Neuron (in vitro differentiated cells): ENCODE results near the gene MARCO.
"Not testable (repeated sequence)": the region's sequence is repeated elsewhere in the genome, so short reads cannot be mapped to it uniquely, and the experiment has no call there.

Source experiments
- H2AFZ ChIP-seq: one replicate; pipeline ENCODE4 v1.6.1; 2013; ENCODE audit warnings: low read depth, mild to moderate bottlenecking, inconsistent platforms, low read length, moderate library complexity
- H3K27me3 ChIP-seq: one replicate; pipeline ENCODE4 v1.6.1; 2013; ENCODE audit warnings: low read length; ENCODE audit not compliant: insufficient read depth
- H3K36me3 ChIP-seq: one replicate; pipeline ENCODE4 v1.6.1; 2013; ENCODE audit warnings: low read length; ENCODE audit not compliant: insufficient read depth
- H3K4me1 ChIP-seq: one replicate; pipeline ENCODE4 v1.6.1; 2013; ENCODE audit warnings: low read length; ENCODE audit not compliant: insufficient read depth
- H3K4me3 ChIP-seq: 2 replicates; pipeline ENCODE4 v1.5.1; 2013; ENCODE audit warnings: mild to moderate bottlenecking, low read length, moderate library complexity
- H3K9me3 ChIP-seq: one replicate; pipeline ENCODE4 v1.6.1; 2013; ENCODE audit warnings: low read length

The MARCO gene

DNA sequence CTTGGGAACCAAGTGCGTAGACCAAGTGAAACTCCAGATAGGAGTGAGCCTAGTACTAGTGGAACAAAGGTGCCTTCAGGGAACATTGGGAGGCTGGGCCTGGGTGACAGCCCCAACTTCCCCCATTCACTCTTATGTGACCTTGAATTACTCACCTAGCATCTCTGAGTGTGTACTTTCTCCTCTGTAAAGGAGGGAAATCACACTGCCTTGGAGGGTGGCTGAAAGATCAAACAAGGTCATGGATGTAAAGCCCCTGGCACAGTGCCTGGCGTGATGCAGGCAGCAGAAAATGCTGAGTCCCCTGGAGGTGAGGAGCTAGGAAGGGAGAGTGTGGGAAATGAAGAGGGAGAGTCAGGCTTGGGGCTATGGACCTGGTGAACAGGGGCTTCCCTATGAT is 45.9 kb downstream of the MARCO start:
- Histone ChIP-seq H3K4me1 (no peaks in the 10 kb centered on the region), H3K36me3 (no peaks in the 10 kb centered on the region), H3K9me3 (no peaks in the 10 kb centered on the region), H3K27me3 (no peaks in the 10 kb centered on the region), H2AFZ (no peak overlapping the region), H3K4me3 (no peak overlapping the region)

DNA sequence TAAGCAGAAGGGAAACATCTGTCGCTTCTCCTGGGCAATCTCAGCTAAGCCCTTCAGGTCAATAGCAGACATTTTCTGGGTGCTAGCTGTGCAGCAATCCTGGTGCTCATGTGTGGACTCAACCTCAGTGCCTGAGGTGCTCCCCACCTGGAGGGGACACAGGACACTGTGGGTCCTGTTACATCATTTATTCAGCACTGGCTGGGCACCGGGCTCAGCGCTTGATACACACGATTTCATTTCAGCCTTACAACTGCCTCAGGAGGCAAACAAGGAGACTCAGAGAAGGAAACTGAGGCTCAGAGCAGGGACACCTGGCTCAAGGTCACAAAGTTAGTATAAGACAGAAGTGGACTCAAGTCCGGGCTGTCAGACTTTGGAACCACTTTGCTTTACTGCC is 46.7 kb downstream of the MARCO start:
- Histone ChIP-seq H3K36me3 (no peaks in the 10 kb centered on the region), H3K27me3 (no peaks in the 10 kb centered on the region), H3K9me3 (no peaks in the 10 kb centered on the region)

DNA sequence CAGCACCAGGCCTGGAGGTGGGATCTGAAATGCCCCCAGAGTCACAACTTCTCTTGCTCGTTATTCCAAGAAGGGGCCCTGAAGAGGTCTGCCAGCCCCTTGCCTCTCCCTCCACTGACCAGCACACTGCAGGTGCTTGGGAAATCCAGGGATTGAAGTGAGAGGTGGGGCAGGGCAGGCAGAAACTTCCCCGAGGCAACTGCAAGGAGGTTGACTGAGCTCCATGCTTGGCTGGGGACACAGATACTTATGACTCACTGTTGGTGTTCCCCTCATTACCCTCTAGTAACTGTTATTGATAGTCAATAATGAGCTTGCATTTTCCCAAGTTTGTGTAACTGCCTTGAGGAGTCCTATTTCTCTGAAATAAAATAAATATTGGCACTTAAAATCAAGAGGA is 47.5 kb downstream of the MARCO start:
- no peaks in the 10 kb centered on the region for H3K4me1 ChIP-seq

More for the DNA sequence above, 46.7 kb downstream of the MARCO start:
- no peaks in the 10 kb centered on the region for H3K4me1 ChIP-seq
- H2AFZ ChIP-seq: no peak overlapping the region
- H3K4me3 ChIP-seq: no peak overlapping the region

DNA sequence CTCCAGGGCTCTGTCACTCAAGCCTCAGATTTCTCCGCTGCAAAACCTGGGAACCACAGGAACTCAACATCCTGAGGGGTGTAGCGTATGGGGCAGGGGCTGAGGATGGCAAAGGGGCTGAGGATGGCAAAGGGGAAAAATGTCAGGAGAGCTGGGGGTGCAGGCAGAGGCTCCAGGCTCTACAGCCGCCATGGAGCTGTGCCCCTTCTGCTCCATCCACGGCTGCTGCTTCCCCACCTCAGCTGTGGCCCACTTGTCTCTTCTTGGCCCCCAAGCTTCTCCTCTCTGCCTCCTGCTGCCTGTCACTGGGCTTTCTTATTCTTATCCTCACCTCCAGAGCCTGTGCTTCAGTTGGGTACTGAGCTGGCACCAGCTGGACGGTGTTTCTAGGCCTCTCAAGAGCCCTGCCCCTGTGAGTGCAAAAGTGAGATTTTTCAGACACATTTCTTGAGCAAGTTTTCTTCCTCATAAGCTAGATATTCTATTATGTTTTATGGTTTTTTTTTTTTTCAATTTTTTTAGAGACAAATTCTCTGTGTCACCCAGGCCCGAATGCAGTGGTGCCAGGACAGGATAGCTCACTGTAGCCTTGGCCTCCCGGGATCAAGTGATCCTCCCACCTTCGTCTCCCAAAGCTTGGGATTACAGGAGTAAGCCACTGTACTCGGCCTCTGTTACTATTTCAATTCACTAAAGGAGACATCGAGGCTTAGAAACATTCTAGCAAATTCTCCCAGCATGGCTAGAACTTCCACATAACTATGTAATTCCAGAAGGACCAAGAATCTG is 49.0 kb downstream of the MARCO start:
- no peak overlapping the region for H3K4me3 ChIP-seq
- H3K4me1 ChIP-seq: no peaks in the 10 kb centered on the region
- no peak overlapping the region for H2AFZ ChIP-seq
- no peaks in the 10 kb centered on the region for H3K9me3 ChIP-seq
- no peaks in the 10 kb centered on the region for H3K36me3 ChIP-seq
- no peaks in the 10 kb centered on the region for H3K27me3 ChIP-seq

More for the DNA sequence above, 47.5 kb downstream of the MARCO start:
- no peaks in the 10 kb centered on the region for H3K36me3 ChIP-seq
- H3K9me3 ChIP-seq: no peaks in the 10 kb centered on the region
- no peaks in the 10 kb centered on the region for H3K27me3 ChIP-seq
- H2AFZ ChIP-seq: no peak overlapping the region
- no peak overlapping the region for H3K4me3 ChIP-seq

DNA sequence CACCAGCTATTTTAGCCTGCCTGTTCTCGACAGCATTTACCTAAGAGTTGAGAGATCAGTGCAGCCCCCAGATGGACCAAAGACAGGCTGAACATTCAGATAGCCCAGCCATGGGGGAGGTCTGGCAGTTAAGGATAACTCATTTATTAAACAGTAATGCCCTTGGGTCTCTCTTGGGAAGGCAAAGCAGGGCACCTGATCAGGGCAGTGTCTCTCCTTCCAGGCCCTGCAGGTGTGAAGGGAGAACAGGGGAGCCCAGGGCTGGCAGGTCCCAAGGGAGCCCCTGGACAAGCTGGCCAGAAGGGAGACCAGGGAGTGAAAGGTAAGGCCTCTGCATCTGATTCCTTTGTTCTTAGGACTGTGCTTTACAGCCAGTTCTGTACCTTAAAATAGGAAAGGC is 49.6 kb downstream of the MARCO start:
- Histone ChIP-seq H3K4me3 (no peak overlapping the region), H3K4me1 (no peaks in the 10 kb centered on the region), H3K27me3 (no peaks in the 10 kb centered on the region), H3K36me3 (no peaks in the 10 kb centered on the region), H2AFZ (no peak overlapping the region), H3K9me3 (no peaks in the 10 kb centered on the region)

DNA sequence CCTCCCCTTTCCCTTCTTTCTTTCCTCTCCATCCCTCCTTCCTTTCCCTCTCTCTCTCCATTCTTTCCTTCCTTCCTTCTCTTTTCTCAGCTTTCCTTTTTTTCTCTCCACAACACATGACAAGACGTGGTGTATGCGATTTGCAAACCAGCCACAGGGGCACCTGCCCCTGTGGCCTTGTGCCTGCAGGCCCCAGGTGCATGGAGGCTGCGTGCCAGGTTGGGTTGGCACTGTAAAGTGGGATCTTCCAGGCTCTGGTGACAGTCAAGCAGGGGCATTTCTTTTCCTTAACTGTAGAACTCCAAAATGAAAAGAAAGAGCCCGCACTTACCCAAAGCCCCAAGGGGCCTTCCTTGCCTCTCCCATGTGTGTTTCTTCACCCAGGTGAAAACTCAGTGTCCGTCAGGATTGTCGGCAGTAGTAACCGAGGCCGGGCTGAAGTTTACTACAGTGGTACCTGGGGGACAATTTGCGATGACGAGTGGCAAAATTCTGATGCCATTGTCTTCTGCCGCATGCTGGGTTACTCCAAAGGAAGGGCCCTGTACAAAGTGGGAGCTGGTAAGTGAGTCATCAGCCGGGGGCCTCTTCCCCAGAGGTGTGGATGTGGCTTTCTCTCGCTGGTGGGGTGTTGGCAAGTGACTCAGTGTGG is 50.9 kb downstream of the MARCO start:
- Histone ChIP-seq H3K9me3 (no peaks in the 10 kb centered on the region), H3K27me3 (no peaks in the 10 kb centered on the region)

DNA sequence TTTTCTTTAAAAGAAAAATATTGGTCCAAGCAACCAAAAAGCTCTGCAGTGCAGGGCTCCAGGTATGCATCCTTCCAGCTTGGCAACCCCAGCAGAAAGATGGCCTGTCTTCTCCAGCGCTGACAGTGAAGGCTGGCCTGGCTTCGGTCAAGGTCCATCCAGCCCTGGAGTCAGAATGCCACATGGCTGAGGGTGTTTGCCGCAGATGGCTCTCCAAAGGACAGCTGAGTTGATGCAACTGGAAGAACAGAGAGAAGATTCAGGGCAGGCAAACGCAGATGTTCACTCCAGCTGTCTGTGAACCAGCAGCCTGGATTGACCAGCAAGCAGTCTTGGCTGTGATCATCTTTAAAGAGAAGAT is 51.4 kb downstream of the MARCO start:
- Histone ChIP-seq H3K9me3 (no peaks in the 10 kb centered on the region), H3K36me3 (no peaks in the 10 kb centered on the region), H3K4me3 (no peak overlapping the region), H3K4me1 (no peaks in the 10 kb centered on the region), H2AFZ (no peak overlapping the region), H3K27me3 (no peaks in the 10 kb centered on the region)

More for the DNA sequence above, 50.9 kb downstream of the MARCO start:
- Histone ChIP-seq H2AFZ (no peak overlapping the region), H3K36me3 (no peaks in the 10 kb centered on the region), H3K4me1 (no peaks in the 10 kb centered on the region), H3K4me3 (no peak overlapping the region)

DNA sequence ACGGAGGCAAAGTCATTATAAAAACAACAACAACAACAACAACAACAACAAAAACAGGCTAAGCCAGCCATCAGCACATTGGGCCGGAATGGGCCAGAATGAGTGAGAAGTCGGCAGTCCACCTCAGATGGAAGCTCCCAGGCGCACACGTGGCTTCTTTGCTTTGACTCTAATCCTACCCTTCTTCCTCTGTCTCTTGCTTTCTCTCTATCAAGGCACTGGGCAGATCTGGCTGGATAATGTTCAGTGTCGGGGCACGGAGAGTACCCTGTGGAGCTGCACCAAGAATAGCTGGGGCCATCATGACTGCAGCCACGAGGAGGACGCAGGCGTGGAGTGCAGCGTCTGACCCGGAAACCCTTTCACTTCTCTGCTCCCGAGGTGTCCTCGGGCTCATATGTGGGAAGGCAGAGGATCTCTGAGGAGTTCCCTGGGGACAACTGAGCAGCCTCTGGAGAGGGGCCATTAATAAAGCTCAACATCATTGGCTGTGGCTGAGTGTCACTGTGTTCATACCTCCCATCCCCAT is 52.2 kb downstream of the MARCO start:
- Histone ChIP-seq H3K4me3 (no peak overlapping the region), H3K36me3 (no peaks in the 10 kb centered on the region), H3K4me1 (no peaks in the 10 kb centered on the region), H3K9me3 (no peaks in the 10 kb centered on the region), H2AFZ (no peak overlapping the region), H3K27me3 (no peaks in the 10 kb centered on the region)

DNA sequence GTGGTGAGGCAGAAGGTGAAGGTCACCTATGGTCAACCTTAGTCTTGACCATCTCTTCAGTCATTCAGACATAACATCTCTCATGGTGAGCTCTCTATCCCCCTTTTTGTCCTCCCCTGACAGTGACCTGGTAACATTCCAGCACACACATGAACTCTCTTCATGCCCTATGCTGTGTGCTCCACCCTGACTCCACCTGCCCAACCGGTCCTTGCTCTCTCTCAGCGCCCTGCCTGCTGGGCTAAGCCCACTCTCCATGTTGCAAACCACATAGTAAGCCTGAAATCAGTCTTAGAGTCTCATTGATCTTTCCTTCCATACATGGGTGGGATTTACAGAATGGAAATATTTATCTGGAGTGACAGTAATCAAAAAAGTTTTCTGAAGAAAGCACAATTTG is 52.8 kb downstream of the MARCO start:
- Histone ChIP-seq H3K9me3 (no peaks in the 10 kb centered on the region), H3K4me3 (no peak overlapping the region), H3K4me1 (no peaks in the 10 kb centered on the region), H3K27me3 (no peaks in the 10 kb centered on the region), H3K36me3 (no peaks in the 10 kb centered on the region), H2AFZ (no peak overlapping the region)

DNA sequence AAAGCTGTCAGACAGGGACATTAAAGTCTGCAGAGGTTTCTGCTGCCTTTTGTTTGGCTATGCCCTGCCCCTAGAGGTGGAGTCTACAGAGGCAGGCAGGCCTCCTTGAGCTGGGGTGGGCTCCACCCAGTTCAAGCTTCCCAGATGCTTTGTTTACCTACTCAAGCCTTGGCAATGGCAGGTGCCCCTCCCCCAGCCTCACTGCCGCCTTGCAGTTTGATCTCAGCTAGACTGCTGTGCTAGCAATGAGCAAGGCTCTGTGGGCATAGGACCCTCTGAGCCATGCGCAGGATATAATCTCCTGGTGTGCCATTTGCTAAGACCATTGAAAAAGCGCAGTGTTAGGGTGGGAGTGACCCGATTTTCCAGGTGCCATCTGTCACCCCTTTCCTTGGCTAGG is 61.9 kb downstream of the MARCO start:
- not testable (repeated sequence) for H3K4me3 ChIP-seq, H3K27me3 ChIP-seq, H2AFZ ChIP-seq, H3K4me1 ChIP-seq, H3K9me3 ChIP-seq, H3K36me3 ChIP-seq

DNA sequence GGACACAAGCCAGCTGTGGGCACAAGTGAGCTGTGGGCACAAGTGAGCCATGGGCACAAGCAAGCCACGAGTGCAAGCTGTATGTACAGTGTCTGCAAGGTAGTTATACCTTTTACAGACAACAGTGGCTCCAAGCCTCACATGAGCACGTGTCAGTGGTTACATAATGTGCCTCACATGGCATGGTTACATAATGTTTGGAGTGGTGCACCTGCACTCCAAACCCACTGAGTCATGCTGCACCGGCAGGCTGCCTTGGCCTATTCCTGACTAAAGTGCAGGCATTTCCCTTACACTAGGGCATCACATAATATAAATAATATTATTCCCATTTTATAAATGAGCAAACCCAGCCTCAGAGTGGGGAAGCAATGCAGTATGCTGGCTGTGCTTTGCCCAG is 62.6 kb downstream of the MARCO start:
- no peaks in the 10 kb centered on the region for H3K4me1 ChIP-seq
- no peaks in the 10 kb centered on the region for H3K9me3 ChIP-seq
- H3K27me3 ChIP-seq: no peaks in the 10 kb centered on the region
- H3K4me3 ChIP-seq: no peak overlapping the region
- no peaks in the 10 kb centered on the region for H3K36me3 ChIP-seq
- no peak overlapping the region for H2AFZ ChIP-seq

DNA sequence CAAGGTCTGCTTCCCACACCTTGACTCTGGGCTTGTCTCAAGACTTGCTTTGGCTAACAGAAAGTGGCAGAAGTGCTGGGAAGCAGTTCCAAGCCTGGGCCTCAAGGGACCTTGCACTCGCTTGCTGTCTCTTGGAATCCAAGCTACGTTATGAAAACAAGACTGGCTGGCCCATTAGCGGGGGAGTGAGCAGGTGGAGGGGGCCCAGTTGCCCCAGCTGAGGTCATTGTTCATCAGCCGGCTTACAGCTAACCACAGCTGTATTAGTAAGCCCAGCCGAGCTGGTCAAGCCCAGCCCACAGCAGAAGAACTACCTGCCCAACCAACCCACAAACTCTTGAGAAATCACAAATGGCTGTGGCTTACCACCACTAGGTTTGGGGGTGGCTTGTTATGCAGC is 63.1 kb downstream of the MARCO start:
- Histone ChIP-seq H3K9me3 (no peaks in the 10 kb centered on the region), H3K4me3 (no peak overlapping the region), H3K4me1 (no peaks in the 10 kb centered on the region), H3K36me3 (no peaks in the 10 kb centered on the region), H3K27me3 (no peaks in the 10 kb centered on the region), H2AFZ (no peak overlapping the region)

DNA sequence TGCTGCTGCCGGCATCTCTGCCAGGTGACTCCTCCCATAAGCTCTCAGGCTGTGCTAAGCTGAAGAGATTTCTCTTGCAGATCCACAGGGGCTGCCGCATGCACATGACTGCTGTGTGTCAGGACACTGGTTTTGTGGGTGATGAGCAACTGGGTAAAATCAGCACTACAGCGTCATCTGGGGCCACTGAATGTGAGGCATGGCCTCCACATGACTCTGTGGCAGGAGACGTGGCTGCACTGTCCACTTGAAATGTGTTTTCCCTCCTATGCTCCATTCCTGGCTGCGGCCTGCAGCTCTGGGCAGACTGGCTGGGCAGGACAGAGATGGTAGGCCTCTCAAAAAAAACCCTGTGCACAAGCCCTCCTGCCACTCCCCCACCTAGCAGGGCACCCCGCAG is 63.6 kb downstream of the MARCO start:
- H3K4me3 ChIP-seq: no peak overlapping the region
- no peaks in the 10 kb centered on the region for H3K27me3 ChIP-seq
- no peaks in the 10 kb centered on the region for H3K4me1 ChIP-seq
- H3K9me3 ChIP-seq: no peaks in the 10 kb centered on the region
- H3K36me3 ChIP-seq: no peaks in the 10 kb centered on the region
- H2AFZ ChIP-seq: no peak overlapping the region
